Large intestine (tissue), 3 donors: ENCODE measurements around the gene F12. TPM values are rescaled to one million over a fixed set of nuclear protein-coding genes. Genes with fewer than 3 reads are reported as not detected.
"Not testable (repeated sequence)": the region's sequence is repeated elsewhere in the genome, so short reads cannot be mapped to it uniquely, and the experiment has no call there.

Source experiments
- DNase-seq, 2 donors: peaks; one replicate each; pipeline versions ENCODE4 v3.0.0 to v3.0.0-alpha.2; 2013
- H3K27ac ChIP-seq: one replicate; pipeline ENCODE4 v1.5.1; 2013; ENCODE audit warnings: low read length
- H3K27me3 ChIP-seq: 2 replicates; pipeline ENCODE4 v1.6.1; 2013; ENCODE audit warnings: low read length; ENCODE audit not compliant: control insufficient read depth, insufficient read depth
- H3K36me3 ChIP-seq: 2 replicates; pipeline ENCODE4 v1.6.1; 2013; ENCODE audit warnings: low read length; ENCODE audit not compliant: control insufficient read depth, insufficient read depth
- H3K4me1 ChIP-seq: one replicate; pipeline ENCODE4 v1.6.1; 2013; ENCODE audit warnings: low read length; ENCODE audit not compliant: control insufficient read depth, insufficient read depth
- H3K4me3 ChIP-seq: one replicate; pipeline ENCODE4 v1.5.1; 2013; ENCODE audit warnings: low read length
- H3K9me3 ChIP-seq: one replicate; pipeline ENCODE4 v1.6.1; 2013; ENCODE audit warnings: mild to moderate bottlenecking, low read depth, low read length, moderate library complexity; ENCODE audit not compliant: control insufficient read depth
- WGBS: methylation state at CpG from one replicate; pipeline ENCODE4 v1.1.5; 2013; ENCODE audit warnings: low lambda C conversion rate; ENCODE audit not compliant: insufficient coverage; 5-methylcytosine and 5-hydroxymethylcytosine counted together
- polyA plus RNA-seq: library from polyadenylated mRNA; unstranded; fragments of 120-200 nt; gene quantifications from one replicate; pipeline ENCODE4 v1.2.1, GENCODE V29; 2013

Gene F12
- polyA plus RNA-seq, 1 donor, result 1.0 TPM

DNA sequence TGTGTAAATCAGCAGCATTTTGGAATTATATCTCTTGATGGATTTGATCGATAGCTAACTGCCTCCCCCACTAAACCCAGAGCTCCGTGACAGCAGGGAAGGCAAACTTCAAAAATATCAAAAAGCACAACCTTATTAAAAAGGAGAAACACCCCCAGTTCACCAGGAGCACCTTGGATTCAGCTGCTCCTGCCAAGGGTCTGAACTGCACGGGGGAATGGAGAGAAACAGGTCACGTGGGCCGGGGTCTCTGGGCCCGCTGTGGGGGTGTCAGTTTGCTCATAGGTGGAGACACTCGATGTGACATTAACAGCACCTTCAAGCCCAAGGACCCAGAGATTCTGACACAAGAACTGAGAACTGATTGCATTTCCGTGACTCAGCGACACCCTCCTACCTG lies 26.2 kb downstream of the F12 start:
- no CpG with 5 or more reads among the region's 9 CpGs for WGBS
- H3K27ac ChIP-seq, result no peak overlapping the region
- peaks cover 11% of the 10 kb centered on the region for H3K27me3 ChIP-seq
- H3K36me3 ChIP-seq, result no peaks in the 10 kb centered on the region
- DNase-seq, result no peak
- H3K4me1 ChIP-seq, result peaks cover 11% of the 10 kb centered on the region
- no peaks in the 10 kb centered on the region for H3K9me3 ChIP-seq
- no peak overlapping the region for H3K4me3 ChIP-seq

DNA sequence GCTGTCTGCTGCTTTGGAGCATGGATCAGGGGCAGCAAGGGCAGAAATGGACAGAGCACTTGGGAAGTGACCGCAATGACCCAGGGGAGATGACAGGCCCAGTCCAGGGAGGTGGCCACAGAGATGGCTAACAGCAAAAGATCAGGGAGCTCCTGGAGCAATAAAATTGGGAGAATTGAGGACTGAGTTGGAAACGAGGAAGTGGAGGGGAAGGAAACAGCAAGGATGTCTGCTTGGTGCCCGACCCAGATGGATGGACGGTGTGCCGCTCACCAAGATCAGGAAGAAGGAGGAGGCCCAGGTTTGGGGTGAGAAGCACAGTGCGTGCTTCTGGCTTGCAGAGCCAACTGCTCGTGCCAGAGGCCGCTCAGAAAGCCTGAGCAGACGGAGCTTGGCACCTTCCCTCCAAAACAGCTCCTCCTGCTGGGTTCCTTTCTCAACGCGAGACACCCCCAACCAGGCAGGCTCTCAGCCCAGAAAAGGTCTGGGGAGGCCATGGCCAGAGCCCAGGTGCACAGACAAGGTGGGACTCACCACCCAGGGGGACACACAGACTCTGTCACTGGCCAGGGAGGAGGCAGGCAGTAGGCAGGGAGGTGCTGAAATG lies 26.8 kb downstream of the F12 start:
- Histone ChIP-seq H3K27me3 (peaks cover 11% of the 10 kb centered on the region), H3K27ac (no peak overlapping the region), H3K9me3 (no peaks in the 10 kb centered on the region), H3K36me3 (no peaks in the 10 kb centered on the region), H3K4me3 (no peak overlapping the region), H3K4me1 (peaks cover 17% of the 10 kb centered on the region)
- WGBS, result no CpG with 5 or more reads among the region's 11 CpGs
- no peak for DNase-seq

DNA sequence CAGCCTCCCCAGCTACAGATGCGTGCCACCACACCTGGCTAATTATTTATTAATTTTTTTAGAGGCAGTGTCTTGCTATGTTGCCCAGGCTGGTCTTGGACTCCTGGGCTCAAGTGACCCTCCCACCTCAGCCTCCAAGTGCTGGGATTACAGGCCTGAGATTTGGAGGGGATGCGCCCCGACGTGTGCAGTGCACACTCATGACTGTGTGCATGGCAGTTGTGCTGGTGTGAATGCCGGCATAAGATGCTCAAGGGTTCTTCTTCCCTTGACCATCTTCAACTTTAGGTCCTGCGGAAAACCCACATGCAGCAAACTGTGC lies 28.6 kb downstream of the F12 start:
- Histone ChIP-seq H3K4me1 (peaks cover 18% of the 10 kb centered on the region), H3K9me3 (no peaks in the 10 kb centered on the region), H3K27ac (no peak overlapping the region), H3K36me3 (no peaks in the 10 kb centered on the region), H3K27me3 (peaks cover 11% of the 10 kb centered on the region), H3K4me3 (no peak overlapping the region)
- no peak for DNase-seq
- no CpG with 5 or more reads among the region's 6 CpGs for WGBS

DNA sequence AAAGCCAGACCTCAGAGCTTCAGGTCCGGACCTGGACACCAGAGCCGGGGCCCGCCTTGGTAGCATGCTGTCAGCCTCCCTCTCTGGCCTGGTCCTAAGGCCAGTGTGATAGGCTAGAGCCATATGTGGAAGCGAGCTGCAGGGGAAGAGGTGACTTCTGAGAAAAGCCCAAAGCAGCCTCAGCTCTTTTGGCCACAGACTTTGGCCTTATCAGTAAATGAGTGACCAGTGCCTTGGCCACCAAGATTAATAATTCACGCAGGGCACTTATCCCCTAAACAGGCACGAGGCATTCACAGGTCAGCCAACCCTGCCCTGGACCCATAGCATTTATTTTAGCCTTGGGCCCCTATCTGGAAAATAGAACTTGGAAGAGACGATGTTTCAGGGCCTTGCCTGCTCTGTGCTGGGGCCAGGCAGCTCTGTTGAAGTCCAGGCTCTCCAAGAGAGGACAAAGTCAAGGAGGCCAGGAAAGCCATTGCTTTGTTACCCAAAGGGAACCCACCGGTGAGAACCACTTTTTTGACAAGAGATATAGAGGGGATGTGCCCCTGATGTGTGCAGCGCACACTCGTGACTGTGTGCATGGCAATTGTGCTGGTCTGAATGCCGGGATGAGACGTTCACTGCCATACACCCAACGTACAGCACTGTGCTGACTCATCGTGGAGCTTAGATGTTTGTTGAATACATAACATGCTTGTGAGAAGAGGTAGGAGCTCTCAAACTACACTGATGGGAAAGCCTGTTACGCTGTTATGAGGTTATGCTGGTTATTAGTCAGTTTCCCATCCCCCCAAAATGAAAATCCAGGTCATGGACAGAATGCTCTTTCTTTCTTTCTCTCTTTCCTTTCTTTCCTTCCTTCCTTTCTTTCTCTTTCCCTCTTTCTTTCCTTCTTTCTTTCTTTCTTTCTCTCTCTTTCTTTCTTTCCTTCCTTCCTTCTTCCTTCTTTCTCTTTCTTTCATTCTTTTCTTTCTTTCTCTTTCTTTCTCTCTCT lies 30.2 kb downstream of the F12 start:
- Histone ChIP-seq H3K36me3 (no peaks in the 10 kb centered on the region), H3K4me1 (peaks cover 18% of the 10 kb centered on the region), H3K9me3 (no peaks in the 10 kb centered on the region), H3K27ac (peak overlapping the region; percentile 84), H3K27me3 (peaks cover 9% of the 10 kb centered on the region), H3K4me3 (no peak overlapping the region)
- 100% methylated on average over 1 of the region's 15 CpGs for WGBS
- DNase-seq, result peak; percentile 61 to 65

DNA sequence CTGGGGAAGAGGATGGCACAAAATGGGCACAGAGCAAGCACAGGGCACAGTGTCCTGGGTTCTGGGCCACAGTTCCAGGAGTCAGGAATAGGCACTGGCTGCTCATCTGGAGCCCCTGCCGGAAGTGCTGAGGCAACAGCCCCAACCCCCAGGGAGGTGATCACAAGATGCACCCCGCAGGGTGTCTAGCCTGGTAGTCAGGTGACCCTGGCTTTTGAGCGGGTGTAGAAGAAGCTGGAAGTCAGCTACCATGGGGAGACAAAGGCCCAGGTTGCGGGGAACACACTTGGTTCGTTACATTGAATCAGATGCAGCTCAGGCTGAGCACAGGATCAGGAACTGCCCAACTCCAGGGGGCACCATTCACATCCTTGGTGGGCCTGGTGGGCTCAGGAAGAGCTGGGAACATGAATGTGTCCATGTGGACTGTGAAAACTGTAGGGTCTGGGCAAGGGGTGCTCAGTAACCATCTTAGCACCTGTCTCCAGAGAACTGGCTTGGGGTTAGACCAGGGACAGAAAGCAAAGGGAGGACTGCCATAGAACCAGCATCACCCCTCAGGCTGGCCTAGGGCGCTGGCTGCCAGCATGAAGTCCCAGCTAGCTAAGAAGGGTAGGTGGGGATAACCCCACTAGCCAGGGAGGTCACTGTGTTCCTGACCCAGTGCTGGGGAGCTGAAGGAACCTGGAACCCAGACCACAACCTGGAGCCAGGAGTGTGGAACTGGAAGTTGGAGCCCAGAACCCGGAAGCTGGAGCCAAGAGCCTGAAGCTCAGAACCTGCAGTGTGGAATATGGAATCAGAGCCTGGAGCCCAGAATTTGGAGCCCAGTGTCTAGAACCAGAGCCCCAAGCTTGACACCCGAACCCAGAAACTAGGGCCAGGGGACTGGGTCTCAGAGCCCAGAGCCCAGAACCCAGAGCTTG lies 31.2 kb downstream of the F12 start:
- Histone ChIP-seq H3K27me3 (peaks cover 2% of the 10 kb centered on the region), H3K27ac (peak overlapping the region; percentile 84), H3K9me3 (no peaks in the 10 kb centered on the region), H3K4me3 (no peak overlapping the region), H3K36me3 (no peaks in the 10 kb centered on the region), H3K4me1 (peaks cover 18% of the 10 kb centered on the region)
- WGBS, result no CpG with 5 or more reads among the region's 8 CpGs
- DNase-seq, result no peak

DNA sequence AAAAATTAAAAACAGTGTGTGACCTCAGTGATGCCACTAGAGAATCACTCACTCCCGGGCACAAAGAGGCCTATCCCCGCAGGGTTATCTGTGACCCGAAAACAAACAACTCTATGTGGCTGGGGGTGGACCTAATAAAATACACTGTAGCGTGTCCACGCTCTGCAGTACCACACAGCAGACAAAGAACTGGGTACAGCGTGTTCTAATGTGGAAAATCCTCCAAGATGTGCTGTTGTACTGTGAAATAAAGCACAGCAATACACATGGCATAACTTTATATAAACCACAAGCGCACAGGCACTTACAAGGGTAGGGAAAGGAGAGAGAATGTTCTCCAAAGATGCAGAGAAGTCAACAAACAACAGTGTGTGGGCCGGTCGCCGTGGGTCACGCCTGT lies 33.3 kb downstream of the F12 start:
- no peak overlapping the region for H3K27ac ChIP-seq
- H3K36me3 ChIP-seq, result peaks cover 4% of the 10 kb centered on the region
- no peaks in the 10 kb centered on the region for H3K9me3 ChIP-seq
- no CpG with 5 or more reads among the region's 11 CpGs for WGBS
- DNase-seq, result no peak
- no peaks in the 10 kb centered on the region for H3K27me3 ChIP-seq
- H3K4me3 ChIP-seq, result no peak overlapping the region
- H3K4me1 ChIP-seq, result peaks cover 21% of the 10 kb centered on the region

DNA sequence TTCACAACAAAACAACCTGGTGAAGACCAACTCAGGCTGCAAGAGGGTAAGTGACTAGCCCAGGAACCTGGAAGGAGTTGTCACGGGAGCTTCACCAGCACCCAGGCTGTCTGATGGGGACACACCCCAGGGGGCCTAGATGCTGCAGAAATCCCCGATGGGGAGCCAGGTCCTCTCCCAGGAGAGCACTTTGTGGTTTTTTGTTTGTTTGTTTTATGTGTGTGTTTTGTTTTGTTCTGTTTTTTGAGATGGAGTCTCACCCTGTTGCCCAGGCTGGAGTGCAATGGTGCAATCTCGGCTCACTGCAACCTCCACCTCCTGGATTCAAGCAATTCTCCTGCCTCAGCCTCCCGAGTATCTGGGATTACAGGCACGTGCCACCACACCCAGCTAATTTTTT lies 33.8 kb downstream of the F12 start:
- not testable (repeated sequence) for DNase-seq, H3K27ac ChIP-seq, H3K36me3 ChIP-seq, H3K9me3 ChIP-seq, H3K27me3 ChIP-seq, H3K4me3 ChIP-seq
- whole genome bisulfite sequencing, result no CpG with 5 or more reads among the region's 5 CpGs
- H3K4me1 ChIP-seq, result peaks cover 23% of the 10 kb centered on the region

DNA sequence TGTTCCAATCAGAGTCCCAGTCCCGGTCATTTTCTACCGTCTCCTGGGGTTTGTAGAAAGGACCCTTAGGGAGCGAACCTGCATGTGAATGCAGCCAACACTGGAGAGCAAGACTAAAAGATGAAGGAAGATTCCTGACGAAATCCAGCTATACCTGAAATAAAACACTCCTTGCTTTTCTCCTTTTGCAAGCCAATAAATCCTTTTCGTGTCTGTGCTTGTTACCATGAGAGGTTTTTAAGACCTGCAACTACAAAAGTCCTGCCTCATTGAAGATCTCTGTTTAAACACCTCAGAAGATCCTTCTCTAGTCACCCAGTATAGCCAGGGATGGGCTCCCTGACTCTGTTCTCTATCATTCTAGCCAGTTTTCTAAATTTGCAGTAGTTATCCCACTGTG lies 35.2 kb downstream of the F12 start:
- no peaks in the 10 kb centered on the region for H3K27me3 ChIP-seq
- H3K4me3 ChIP-seq, result no peak overlapping the region
- H3K9me3 ChIP-seq, result no peaks in the 10 kb centered on the region
- no CpG with 5 or more reads among the region's 5 CpGs for WGBS
- DNase-seq, result no peak
- no peak overlapping the region for H3K27ac ChIP-seq
- peaks cover 23% of the 10 kb centered on the region for H3K4me1 ChIP-seq
- peaks cover 4% of the 10 kb centered on the region for H3K36me3 ChIP-seq

DNA sequence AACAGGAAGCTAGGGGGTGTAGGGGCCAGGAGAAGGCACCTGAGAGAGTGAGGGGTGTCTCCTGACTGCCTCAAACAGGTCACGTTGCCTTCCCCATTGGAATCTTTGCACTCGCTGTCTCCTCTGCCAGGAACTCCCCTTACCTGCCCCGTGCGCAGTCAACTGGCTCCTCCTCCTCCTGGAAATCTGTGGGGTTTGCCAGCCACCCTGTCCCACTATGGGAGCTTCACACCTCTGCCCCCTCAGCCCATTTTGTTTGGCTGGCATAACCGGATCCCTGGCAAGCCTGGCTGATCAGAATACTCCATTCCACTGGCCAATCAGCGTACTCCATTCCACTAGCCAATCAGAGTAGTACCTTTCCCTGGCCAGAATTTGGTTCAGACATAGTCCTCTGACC lies 35.6 kb downstream of the F12 start:
- H3K27me3 ChIP-seq, result no peaks in the 10 kb centered on the region
- WGBS, result no CpG with 5 or more reads among the region's 6 CpGs
- no peak overlapping the region for H3K27ac ChIP-seq
- no peaks in the 10 kb centered on the region for H3K9me3 ChIP-seq
- peaks cover 4% of the 10 kb centered on the region for H3K36me3 ChIP-seq
- no peak for DNase-seq
- H3K4me1 ChIP-seq, result peaks cover 22% of the 10 kb centered on the region
- no peak overlapping the region for H3K4me3 ChIP-seq

DNA sequence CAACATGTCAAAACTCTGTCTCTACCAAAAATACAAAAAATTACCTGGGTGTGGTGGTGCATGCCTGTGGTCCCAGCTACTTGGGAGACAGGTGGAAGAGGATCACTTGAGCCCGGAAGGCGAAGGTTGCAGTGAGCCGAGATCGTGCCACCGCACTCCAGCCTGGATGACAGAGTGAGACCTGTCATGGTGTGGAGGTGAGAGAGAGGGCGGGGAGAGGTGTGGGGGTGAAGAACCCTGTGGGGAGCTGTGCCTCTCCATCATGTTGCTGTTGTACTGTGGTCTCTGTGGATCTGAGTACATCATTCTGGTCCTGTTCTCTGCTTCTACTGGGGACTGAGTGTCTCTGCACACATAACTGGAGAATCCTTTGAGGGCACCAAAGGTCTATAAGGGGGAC lies 36.5 kb downstream of the F12 start:
- H3K4me1 ChIP-seq, result peaks cover 17% of the 10 kb centered on the region
- H3K27ac ChIP-seq, result no peak overlapping the region
- WGBS, result no CpG with 5 or more reads among the region's 6 CpGs

More for the DNA sequence above, 36.5 kb downstream of the F12 start:
- H3K36me3 ChIP-seq, result peaks cover 4% of the 10 kb centered on the region
- DNase-seq, result no peak
- H3K9me3 ChIP-seq, result no peaks in the 10 kb centered on the region
- H3K4me3 ChIP-seq, result no peak overlapping the region
- no peaks in the 10 kb centered on the region for H3K27me3 ChIP-seq
